ENCODE measurements around the gene ZC3HAV1. TPM values are rescaled to one million over a fixed set of nuclear protein-coding genes. Genes with fewer than 3 reads are reported as not detected.

Gene ZC3HAV1
- 36.8 and 39.3 TPM in 2 replicates for total RNA-seq

DNA sequence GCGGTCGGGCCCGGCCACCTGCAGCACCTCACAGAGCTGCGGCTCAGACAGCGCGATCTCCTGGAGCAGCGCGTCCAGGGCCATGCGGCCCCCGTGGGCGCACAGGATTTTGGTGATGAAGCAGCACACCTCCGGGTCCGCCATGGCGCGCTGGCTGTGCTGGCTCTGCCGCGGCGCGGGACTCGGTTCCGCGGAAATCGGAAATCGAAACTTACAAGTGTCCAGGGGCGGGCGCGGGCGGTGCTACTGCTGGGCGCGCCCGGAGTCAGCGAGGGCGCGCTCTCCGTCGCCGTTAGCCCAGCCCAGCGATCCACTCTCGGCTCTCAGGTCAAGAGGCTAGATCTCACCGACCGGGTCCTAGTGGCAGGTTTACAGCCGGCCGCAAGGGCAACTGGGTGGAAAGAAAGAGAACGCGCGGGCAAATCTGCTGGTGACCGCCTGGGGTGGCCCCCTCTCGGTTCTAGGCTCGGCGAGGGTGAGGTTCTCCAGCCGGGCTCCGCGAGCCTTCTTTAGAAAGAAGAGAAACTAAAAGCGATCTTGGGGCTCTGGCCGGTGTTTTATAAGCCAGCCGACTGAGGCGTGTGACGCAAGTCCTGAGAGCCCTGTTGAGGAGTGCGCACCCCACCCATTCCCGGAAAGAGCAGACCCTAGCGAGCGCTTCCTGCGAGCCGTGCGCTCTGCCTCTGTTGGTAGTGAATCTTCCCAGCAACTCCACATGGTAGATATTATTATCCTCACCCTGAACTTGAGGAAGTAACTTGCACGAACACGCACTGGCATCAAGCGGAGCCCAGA, at the start of gene ZC3HAV1:
ZC3HAV1 (minus strand) TSS at position 533 of the 795 bp plus-strand sequence; CDS start at position 144, 389 bp downstream.

DNA sequence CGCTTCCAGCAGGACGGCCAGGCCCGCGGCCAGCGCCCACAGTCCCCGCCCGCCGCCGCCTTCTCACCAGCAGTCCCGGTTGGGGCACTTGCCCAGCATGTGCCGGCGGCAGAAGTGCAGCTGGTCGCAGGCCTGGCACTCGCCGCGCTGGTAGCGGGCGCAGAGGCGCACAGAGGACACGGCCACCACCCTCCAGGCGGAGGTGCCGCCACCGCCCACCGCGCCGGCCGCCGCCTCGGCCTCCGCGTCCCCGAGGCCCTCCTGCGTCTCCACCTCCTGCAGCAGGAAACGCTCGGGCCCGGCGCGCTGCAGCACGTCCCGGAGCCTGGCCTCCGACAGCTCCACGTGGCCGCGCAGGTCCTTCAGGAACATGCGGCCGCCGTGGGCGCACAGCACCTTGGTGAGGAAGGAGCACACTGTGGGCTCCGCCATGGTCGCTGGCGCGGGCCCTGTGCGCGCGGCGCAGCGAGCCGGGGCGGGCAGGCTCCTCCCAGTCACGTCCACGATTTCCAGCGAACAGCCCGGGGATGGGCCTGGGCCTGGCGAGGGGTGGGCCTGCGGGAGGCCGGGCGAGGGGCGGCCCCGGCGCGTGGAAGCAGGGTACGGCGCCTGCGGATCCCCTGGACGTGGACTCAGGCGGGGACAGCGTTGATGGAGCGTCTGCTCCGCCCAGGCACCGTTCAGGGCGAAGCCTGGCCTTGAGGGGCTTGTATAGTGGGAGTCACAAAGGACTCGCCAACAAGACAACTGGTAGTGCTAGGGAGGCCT, 73.8 kb downstream of the ZC3HAV1 start, which contains the start of gene ZC3HAV1L:
ZC3HAV1L (minus strand) TSS at position 457 of the 768 bp plus-strand sequence; CDS start at position 432, 25 bp downstream.

Other genes starting within 250 kb of the ZC3HAV1 start
- 1.7 and 2.6 TPM in 2 replicates for gene KIAA1549, start 128.3 kb downstream of the ZC3HAV1 start, total RNA-seq
- 15.2 and 20.4 TPM in 2 replicates for gene ZC3HAV1L, start 73.7 kb downstream of the ZC3HAV1 start, total RNA-seq
- gene UBN2, start 121.5 kb upstream of the ZC3HAV1 start, total RNA-seq, result 3.5 and 5.9 TPM in 2 replicates
- 9.8 and 14.3 TPM in 2 replicates for gene FMC1, start 231.6 kb upstream of the ZC3HAV1 start, total RNA-seq